GM19372 (cell line): ENCODE measurements around the gene KCNB1.
"Not testable (repeated sequence)": the region's sequence is repeated elsewhere in the genome, so short reads cannot be mapped to it uniquely, and the experiment has no call there.

Experiments used
- ATAC-seq: cut with Tn5 transposase; IDR thresholded peaks from one replicate; pipeline ENCODE4 v1.9.1; 2021; ENCODE audit warnings: mild to moderate bottlenecking, low read depth, moderate library complexity; ENCODE audit not compliant: unreplicated experiment

Gene KCNB1

GRCh38 chr20:49415005-49415667 is 67.3 kb downstream of the KCNB1 start:
- no peak for ATAC-seq

GRCh38 chr20:49413677-49414076 is 68.8 kb downstream of the KCNB1 start:
- no peak for ATAC-seq

- no peak for ATAC-seq
These were observed 69.5 kb downstream of the KCNB1 start for GRCh38 chr20:49412953-49413352.

- ATAC-seq = no peak
These were observed 70.2 kb downstream of the KCNB1 start for GRCh38 chr20:49412254-49412653.

- no peak for ATAC-seq
These were observed 71.1 kb downstream of the KCNB1 start for GRCh38 chr20:49411221-49411925.

- ATAC-seq = not testable (repeated sequence)
These were observed 72.4 kb downstream of the KCNB1 start for GRCh38 chr20:49409975-49410621.

- no peak for ATAC-seq
These were observed 73.0 kb downstream of the KCNB1 start for GRCh38 chr20:49409302-49409974.

GRCh38 chr20:49408509-49409104 is 73.9 kb downstream of the KCNB1 start:
- no peak for ATAC-seq

GRCh38 chr20:49406666-49407065 is 75.8 kb downstream of the KCNB1 start:
- no peak for ATAC-seq

- no peak for ATAC-seq
These were observed 76.8 kb downstream of the KCNB1 start for GRCh38 chr20:49405696-49406095.

- ATAC-seq = no peak
These were observed 77.3 kb downstream of the KCNB1 start for GRCh38 chr20:49405062-49405683.

GRCh38 chr20:49404461-49404860 is 78.0 kb downstream of the KCNB1 start:
- no peak for ATAC-seq

- ATAC-seq = no peak
These were observed 78.6 kb downstream of the KCNB1 start for GRCh38 chr20:49403911-49404310.

- ATAC-seq = no peak
These were observed 79.5 kb downstream of the KCNB1 start for GRCh38 chr20:49403012-49403411.

- no peak for ATAC-seq
These were observed 81.6 kb downstream of the KCNB1 start for GRCh38 chr20:49400904-49401303.

- no peak for ATAC-seq
These were observed 82.1 kb downstream of the KCNB1 start for GRCh38 chr20:49400410-49400809.

- no peak for ATAC-seq
These were observed 83.1 kb downstream of the KCNB1 start for GRCh38 chr20:49399329-49399728.

- no peak for ATAC-seq
These were observed 83.9 kb downstream of the KCNB1 start for GRCh38 chr20:49398401-49399144.

- ATAC-seq = no peak
These were observed 84.9 kb downstream of the KCNB1 start for GRCh38 chr20:49397525-49397924.

GRCh38 chr20:49396230-49396629 is 86.2 kb downstream of the KCNB1 start:
- ATAC-seq = no peak
